SK-N-SH (cell line): Measurements from ENCODE around the gene FHOD3. TPM values are rescaled to one million over a fixed set of nuclear protein-coding genes. Genes with fewer than 3 reads are reported as not detected.
A peak's percentile ranks its signal among the peaks of the same experiment; 100 is the strongest.

Source experiments
- CTCF ChIA-PET: fragments of 300-600, 350-600 bp; formaldehyde crosslinking; extraction: SDS; loops from one replicate; lab custom pipeline; 2021; lab: Yijun Ruan, JAX
- POLR2A ChIA-PET: fragments of 350-600 bp; sonication (Branson Sonifier 250); formaldehyde crosslinking; extraction: SDS; loops from one replicate; lab custom pipeline; 2020; ENCODE audit warnings: antibody characterized with exemption, inconsistent platforms; lab: Yijun Ruan, JAX
- DNase-seq: peaks from one replicate; pipeline ENCODE4 v3.0.0; 2012
- H2AFZ ChIP-seq: fragments of 200-600 bp; sonication (generic); 2 replicates; pipeline ENCODE4 v1.8.1; 2016; ENCODE audit warnings: antibody characterized with exemption, mild to moderate bottlenecking, low read depth
- H3F3A ChIP-seq: fragments of 200-600 bp; sonication (generic); replicated peaks from 2 replicates; pipeline ENCODE3; 2016; ENCODE audit warnings: antibody characterized with exemption, mild to moderate bottlenecking; ENCODE audit not compliant: insufficient read depth
- H3K27ac ChIP-seq, 2 experiments: fragments of 200-500 bp in 1 of 2; fragments of 200-600 bp in 1 of 2; sonication (Bioruptor generic) in 1 of 2; sonication (generic), shearing (Covaris generic) in 1 of 2; 2 replicates each; pipeline versions ENCODE4 v1.5.1 to v1.6.1; 2014 to 2016; ENCODE audit warnings: low read depth in 2 of 2, inconsistent platforms in 1 of 2, low read length in 1 of 2, mild to moderate bottlenecking in 1 of 2, mixed read lengths in 1 of 2
- H3K27me3 ChIP-seq: fragments of 200-600 bp; sonication (generic), shearing (Covaris generic); 2 replicates; pipeline ENCODE4 v1.6.1; 2016; ENCODE audit warnings: mixed run types; ENCODE audit not compliant: insufficient read depth
- H3K36me3 ChIP-seq, 2 experiments: fragments of 200-500 bp in 1 of 2; fragments of 200-600 bp in 1 of 2; sonication (Bioruptor generic) in 1 of 2; sonication (generic) in 1 of 2; replicated peaks in 1 of 2; 2 replicates each; pipeline versions ENCODE3 to v1.5.1; 2014 to 2016; ENCODE audit warnings: low read length in 1 of 2, mild to moderate bottlenecking in 1 of 2; ENCODE audit not compliant: insufficient read depth in 2 of 2, control insufficient read depth in 1 of 2
- H3K4me1 ChIP-seq, 2 experiments: fragments of 200-500 bp in 1 of 2; fragments of 200-600 bp in 1 of 2; sonication (Bioruptor generic) in 1 of 2; sonication (generic), shearing (Covaris generic) in 1 of 2; 2 replicates each; pipeline versions ENCODE4 v1.5.1 to v1.6.1; 2014 to 2016; ENCODE audit warnings: low read depth in 1 of 2, low read length in 1 of 2, mixed run types in 1 of 2; ENCODE audit not compliant: insufficient read depth in 2 of 2, control insufficient read depth in 1 of 2
- H3K4me2 ChIP-seq: fragments of 200-600 bp; sonication (generic), shearing (Covaris generic); 2 replicates; pipeline ENCODE4 v1.6.1; 2017; ENCODE audit warnings: mixed run types
- H3K4me3 ChIP-seq, 2 experiments: fragments of 200-500 bp in 1 of 2; fragments of 200-600 bp in 1 of 2; sonication (Bioruptor generic) in 1 of 2; sonication (generic), shearing (Covaris generic) in 1 of 2; 2 replicates each; pipeline versions ENCODE4 v1.5.1 to v1.8.1; 2014 to 2016; ENCODE audit warnings: low read depth in 2 of 2, inconsistent platforms in 1 of 2, low read length in 1 of 2, mild to moderate bottlenecking in 1 of 2, mixed read lengths in 1 of 2, moderate library complexity in 1 of 2
- H3K79me2 ChIP-seq: fragments of 200-600 bp; sonication (generic); 2 replicates; pipeline ENCODE4 v1.8.1; 2017; ENCODE audit warnings: mild to moderate bottlenecking; ENCODE audit not compliant: insufficient read depth
- H3K9ac ChIP-seq: fragments of 200-600 bp; sonication (generic); 2 replicates; pipeline ENCODE4 v1.6.1; 2017; ENCODE audit warnings: mixed run types
- H3K9me2 ChIP-seq: fragments of 200-600 bp; sonication (generic); 2 replicates; pipeline ENCODE4 v1.6.1; 2017; ENCODE audit warnings: mixed run types
- H3K9me3 ChIP-seq: fragments of 200-600 bp; sonication (generic); 2 replicates; pipeline ENCODE4 v1.6.1; 2017; ENCODE audit warnings: mixed run types, mild to moderate bottlenecking, moderate library complexity
- H4K20me1 ChIP-seq: fragments of 200-600 bp; sonication (generic); 2 replicates; pipeline ENCODE4 v1.6.1; 2017; ENCODE audit warnings: mild to moderate bottlenecking, mixed run types; ENCODE audit not compliant: insufficient read depth
- CHD2 ChIP-seq: fragments of 150-350 bp; IDR thresholded peaks from 2 replicates; pipeline ENCODE4 v1.6.1; 2018; ENCODE audit warnings: low read length; ENCODE audit not compliant: partially characterized antibody
- ELF1 ChIP-seq: IDR thresholded peaks from 2 replicates; pipeline ENCODE4 v1.4.0; 2012
- EP300 ChIP-seq, 2 experiments: IDR thresholded peaks; 2 replicates each; pipeline versions ENCODE4 v1.4.0 to v1.6.1; 2012; ENCODE audit warnings: borderline replicate concordance in 1 of 2, low read depth in 1 of 2, low read length in 1 of 2
- EZH2phosphoT487 ChIP-seq: fragments of 200-600 bp; sonication (generic); IDR thresholded peaks from 2 replicates; pipeline ENCODE4 v1.6.1; 2017; ENCODE audit warnings: low read depth, mixed run types, mild to moderate bottlenecking, antibody characterized with exemption, moderate library complexity, borderline replicate concordance
- FOSL2 ChIP-seq: IDR thresholded peaks from 2 replicates; pipeline ENCODE4 v1.4.0; 2012; ENCODE audit warnings: low read depth, mild to moderate bottlenecking, moderate library complexity, borderline replicate concordance
- FOXJ3 ChIP-seq: sonication (generic); formaldehyde crosslinking; IDR thresholded peaks from 2 replicates; pipeline ENCODE4 v1.5.1; 2020; ENCODE audit warnings: mild to moderate bottlenecking, missing genetic modification reagents
- FOXM1 ChIP-seq: IDR thresholded peaks from 2 replicates; pipeline ENCODE4 v1.4.0; 2012; ENCODE audit warnings: low read depth, mild to moderate bottlenecking
- GATA2 ChIP-seq: sonication (generic); formaldehyde crosslinking; IDR thresholded peaks from 2 replicates; pipeline ENCODE4 v1.5.0; 2020; ENCODE audit warnings: mild to moderate bottlenecking, missing genetic modification reagents
- MXI1 ChIP-seq: IDR thresholded peaks from 2 replicates; pipeline ENCODE4 v1.6.1; 2012; ENCODE audit warnings: mild to moderate bottlenecking, low read depth, low read length, improper control_type of control experiment
- NFIC ChIP-seq: IDR thresholded peaks from 2 replicates; pipeline ENCODE4 v1.4.0; 2012; ENCODE audit warnings: borderline replicate concordance
- NRF1 ChIP-seq: IDR thresholded peaks from 2 replicates; pipeline ENCODE4 v1.6.1; 2012; ENCODE audit warnings: low read depth, mild to moderate bottlenecking, low read length
- POLR2AphosphoS5 ChIP-seq: IDR thresholded peaks from 2 replicates; pipeline ENCODE4 v1.6.1; 2012; ENCODE audit warnings: low read depth, low read length
- RCOR1 ChIP-seq: fragments of 150-350 bp; IDR thresholded peaks from 2 replicates; pipeline ENCODE4 v1.6.1; 2017; ENCODE audit warnings: antibody characterized with exemption, low read length
- RFX5 ChIP-seq: IDR thresholded peaks from 2 replicates; pipeline ENCODE4 v1.6.1; 2012; ENCODE audit warnings: mild to moderate bottlenecking, improper control_type of control experiment, low read length
- RXRA ChIP-seq: IDR thresholded peaks from 2 replicates; pipeline ENCODE4 v1.4.0; 2012; ENCODE audit warnings: low read depth, mild to moderate bottlenecking, borderline replicate concordance
- SIN3A ChIP-seq: IDR thresholded peaks from 2 replicates; pipeline ENCODE4 v1.6.1; 2012; ENCODE audit warnings: low read depth, mild to moderate bottlenecking, low read length, moderate library complexity, borderline replicate concordance
- SMC3 ChIP-seq: IDR thresholded peaks from 2 replicates; pipeline ENCODE4 v1.6.1; 2012; ENCODE audit warnings: low read depth, low read length, improper control_type of control experiment
- TCF12 ChIP-seq: IDR thresholded peaks from 2 replicates; pipeline ENCODE4 v1.4.0; 2012
- YY1 ChIP-seq: IDR thresholded peaks from 2 replicates; pipeline ENCODE4 v1.4.0; 2012; ENCODE audit warnings: low read depth, mild to moderate bottlenecking
- WGBS: methylation state at CpG from one replicate; pipeline ENCODE4 v1.1.6; 2017; ENCODE audit warnings: low lambda C conversion rate; 5-methylcytosine and 5-hydroxymethylcytosine counted together
- polyA plus RNA-seq, 3 experiments: library from polyadenylated mRNA; depleted of rRNA; stranded (reverse); fragments of >200 nt; gene quantifications; 2 replicates each; pipeline ENCODE4 v1.2.3, GENCODE V29; 2012
- TF ChIP-seq, protein P1 (sequence below): fragments of 200-600 bp; sonication (generic); IDR thresholded peaks from 2 replicates; pipeline ENCODE4 v1.6.1; 2017; ENCODE audit warnings: antibody characterized with exemption, mild to moderate bottlenecking, moderate library complexity
- TF ChIP-seq, protein P2 (sequence below): IDR thresholded peaks from 2 replicates; pipeline ENCODE4; 2012
- TF ChIP-seq, protein P3 (sequence below): IDR thresholded peaks from 2 replicates; pipeline ENCODE4 v1.4.0; 2012; ENCODE audit warnings: low read depth, borderline replicate concordance

Gene FHOD3
- polyA plus RNA-seq, 1 of the 3 experiments (the other 2 are of a cell fraction), result 10.9 TPM

DNA sequence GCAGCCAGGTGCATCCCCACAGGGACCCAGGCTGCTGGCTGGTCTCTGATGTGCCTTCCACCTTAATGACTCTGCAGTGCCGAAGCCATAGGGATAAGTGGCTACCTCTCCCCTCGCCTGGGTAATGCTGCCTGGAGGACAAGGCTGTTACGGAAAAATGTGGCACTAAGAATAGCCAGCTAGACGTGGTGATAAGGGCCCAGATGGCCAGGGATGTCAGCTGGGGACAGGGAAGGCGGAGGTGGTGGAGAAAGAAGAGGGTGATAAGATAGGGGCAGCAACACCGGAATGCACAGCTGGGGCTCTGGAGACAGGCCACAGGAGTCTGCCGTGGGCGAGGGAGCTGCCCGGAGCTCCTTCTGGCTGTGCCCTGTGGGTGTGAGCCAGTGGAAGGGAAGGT, 170.6 kb downstream of the FHOD3 start (continued):
- TF ChIP-seq FOXJ3 (peak; percentile 80), EP300 (IDR thresholded peaks at IDR 0.05; ENCODE audit: borderline replicate concordance in 1 of 2, low read depth in 1 of 2, low read length in 1 of 2) (peak in 1 of 2 experiments; percentile 75; a peak in 2 of 4 replicates), NRF1 (no peak), RFX5 (no peak), ELF1 (no peak), CHD2 (peak; percentile 41)
- TF ChIP-seq, protein P1, sequence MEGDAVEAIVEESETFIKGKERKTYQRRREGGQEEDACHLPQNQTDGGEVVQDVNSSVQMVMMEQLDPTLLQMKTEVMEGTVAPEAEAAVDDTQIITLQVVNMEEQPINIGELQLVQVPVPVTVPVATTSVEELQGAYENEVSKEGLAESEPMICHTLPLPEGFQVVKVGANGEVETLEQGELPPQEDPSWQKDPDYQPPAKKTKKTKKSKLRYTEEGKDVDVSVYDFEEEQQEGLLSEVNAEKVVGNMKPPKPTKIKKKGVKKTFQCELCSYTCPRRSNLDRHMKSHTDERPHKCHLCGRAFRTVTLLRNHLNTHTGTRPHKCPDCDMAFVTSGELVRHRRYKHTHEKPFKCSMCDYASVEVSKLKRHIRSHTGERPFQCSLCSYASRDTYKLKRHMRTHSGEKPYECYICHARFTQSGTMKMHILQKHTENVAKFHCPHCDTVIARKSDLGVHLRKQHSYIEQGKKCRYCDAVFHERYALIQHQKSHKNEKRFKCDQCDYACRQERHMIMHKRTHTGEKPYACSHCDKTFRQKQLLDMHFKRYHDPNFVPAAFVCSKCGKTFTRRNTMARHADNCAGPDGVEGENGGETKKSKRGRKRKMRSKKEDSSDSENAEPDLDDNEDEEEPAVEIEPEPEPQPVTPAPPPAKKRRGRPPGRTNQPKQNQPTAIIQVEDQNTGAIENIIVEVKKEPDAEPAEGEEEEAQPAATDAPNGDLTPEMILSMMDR, result no peak
- TF ChIP-seq, all 33 proteins: peak for 6

DNA sequence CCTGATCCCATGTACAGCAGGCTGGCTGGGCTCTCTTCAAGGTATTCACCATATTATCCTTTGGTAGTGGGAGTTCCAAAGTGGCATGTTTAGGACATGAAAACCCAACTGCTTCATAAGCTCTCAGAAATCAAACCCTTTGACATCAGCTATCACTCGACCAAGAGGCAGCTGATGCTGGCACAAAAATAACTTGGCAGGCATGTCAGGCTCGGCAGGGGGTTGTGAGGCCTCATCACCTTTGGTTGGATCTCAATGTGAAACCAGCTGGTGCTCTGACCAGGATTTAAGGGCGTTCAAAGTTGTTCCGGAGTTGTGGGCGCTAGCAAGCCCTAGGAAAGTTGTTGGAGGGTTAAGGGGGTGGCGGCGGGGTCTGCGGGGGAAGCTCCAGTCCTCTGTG, 171.9 kb downstream of the FHOD3 start:
- Histone ChIP-seq H3K4me1 (peaks cover 0 to 26% of the 10 kb centered on the region in 2 experiments; a peak in 1 of 4 replicates), H3K27me3 (no peaks in the 10 kb centered on the region), H3F3A (no peaks in the 10 kb centered on the region), H2AFZ (no peak overlapping the region), H3K9me2 (no peaks in the 10 kb centered on the region), H3K4me3 (no peak overlapping the region), H3K36me3 (no peaks in the 10 kb centered on the region), H3K4me2 (no peak overlapping the region), H3K9ac (no peak overlapping the region), H4K20me1 (no peaks in the 10 kb centered on the region), H3K27ac (no peak overlapping the region), H3K9me3 (no peaks in the 10 kb centered on the region), H3K79me2 (no peaks in the 10 kb centered on the region)
- CTCF ChIA-PET, result interaction anchor here (0.8 to 1.5 kb wide), 2 partner anchors 65 to 102 kb away, joined by 3 read pairs; no protein-coding TSS in a partner anchor
- POLR2A ChIA-PET, result no interaction called here
- TF ChIP-seq RXRA, result no peak
- TF ChIP-seq FOXM1, result no peak
- no peak for TF ChIP-seq NRF1
- no peak for TF ChIP-seq TCF12
- TF ChIP-seq RCOR1, result no peak
- TF ChIP-seq POLR2AphosphoS5, result no peak
- TF ChIP-seq GATA2, result no peak
- no peak for TF ChIP-seq NFIC
- TF ChIP-seq, protein P2, sequence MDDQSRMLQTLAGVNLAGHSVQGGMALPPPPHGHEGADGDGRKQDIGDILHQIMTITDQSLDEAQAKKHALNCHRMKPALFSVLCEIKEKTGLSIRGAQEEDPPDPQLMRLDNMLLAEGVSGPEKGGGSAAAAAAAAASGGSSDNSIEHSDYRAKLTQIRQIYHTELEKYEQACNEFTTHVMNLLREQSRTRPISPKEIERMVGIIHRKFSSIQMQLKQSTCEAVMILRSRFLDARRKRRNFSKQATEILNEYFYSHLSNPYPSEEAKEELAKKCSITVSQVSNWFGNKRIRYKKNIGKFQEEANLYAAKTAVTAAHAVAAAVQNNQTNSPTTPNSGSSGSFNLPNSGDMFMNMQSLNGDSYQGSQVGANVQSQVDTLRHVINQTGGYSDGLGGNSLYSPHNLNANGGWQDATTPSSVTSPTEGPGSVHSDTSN, result no peak
- TF ChIP-seq SIN3A, result no peak
- no peak for TF ChIP-seq SMC3
- TF ChIP-seq, protein P3, sequence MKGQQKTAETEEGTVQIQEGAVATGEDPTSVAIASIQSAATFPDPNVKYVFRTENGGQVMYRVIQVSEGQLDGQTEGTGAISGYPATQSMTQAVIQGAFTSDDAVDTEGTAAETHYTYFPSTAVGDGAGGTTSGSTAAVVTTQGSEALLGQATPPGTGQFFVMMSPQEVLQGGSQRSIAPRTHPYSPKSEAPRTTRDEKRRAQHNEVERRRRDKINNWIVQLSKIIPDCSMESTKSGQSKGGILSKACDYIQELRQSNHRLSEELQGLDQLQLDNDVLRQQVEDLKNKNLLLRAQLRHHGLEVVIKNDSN, result no peak
- no peak for TF ChIP-seq FOSL2
- TF ChIP-seq YY1, result no peak
- no peak for TF ChIP-seq EP300 (IDR thresholded peaks at IDR 0.05; ENCODE audit: borderline replicate concordance in 1 of 2, low read depth in 1 of 2, low read length in 1 of 2)
- TF ChIP-seq, protein P1, result no peak
- no peak for TF ChIP-seq CHD2
- TF ChIP-seq MXI1, result no peak
- no peak for TF ChIP-seq EZH2phosphoT487
- 73% methylated on average over 8 of the region's 8 CpGs for WGBS
- DNase-seq, result no peak
